Kidney (tissue), 14 donors: ENCODE measurements around the gene ACO2. TPM values are rescaled to one million over a fixed set of nuclear protein-coding genes. Genes with fewer than 3 reads are reported as not detected.
A peak's percentile ranks its signal among the peaks of the same experiment; 100 is the strongest.

Experiments used
- DNase-seq, 5 donors: peaks; one replicate each; pipeline ENCODE4 v3.0.0-alpha.2; 2013 to 2020
- FAIRE-seq: peaks from 2 replicates; lab custom pipeline; 2012; peaks lifted over from hg19 to GRCh38; lab: Jason Lieb, UNC
- H3K27ac ChIP-seq, 2 donors: one replicate each; pipeline ENCODE4 v1.7.0; 2013; ENCODE audit warnings: low read depth in 2 of 2, low read length in 2 of 2, inconsistent platforms in 1 of 2
- H3K27me3 ChIP-seq: one replicate; pipeline ENCODE4 v1.7.1; 2013; ENCODE audit warnings: low read length, inconsistent platforms; ENCODE audit not compliant: control insufficient read depth, insufficient read depth
- H3K36me3 ChIP-seq, 3 donors: one replicate each; pipeline versions ENCODE4 v1.7.0 to v1.7.1; 2013; ENCODE audit warnings: low read length in 3 of 3, control low read depth in 1 of 3, inconsistent platforms in 1 of 3; ENCODE audit not compliant: insufficient read depth in 3 of 3, control insufficient read depth in 2 of 3
- H3K4me1 ChIP-seq, 3 donors: one replicate each; pipeline versions ENCODE4 v1.7.0 to v1.7.1; 2013; ENCODE audit warnings: low read length in 3 of 3, inconsistent platforms in 1 of 3, low read depth in 1 of 3; ENCODE audit not compliant: control insufficient read depth in 2 of 3, insufficient read depth in 2 of 3
- H3K4me3 ChIP-seq, 3 donors: one replicate each; pipeline versions ENCODE4 v1.7.0 to v1.8.1; 2013; ENCODE audit warnings: low read length in 3 of 3, control low read depth in 1 of 3, inconsistent platforms in 1 of 3
- H3K9ac ChIP-seq, 3 donors: one replicate each; pipeline versions ENCODE4 v1.7.0 to v1.7.1; 2013; ENCODE audit warnings: low read length in 3 of 3, control low read depth in 1 of 3, inconsistent platforms in 1 of 3
- H3K9me3 ChIP-seq, 3 donors: one replicate each; pipeline versions ENCODE4 v1.7.0 to v1.7.1; 2013; ENCODE audit warnings: low read length in 3 of 3, control low read depth in 1 of 3, inconsistent platforms in 1 of 3; ENCODE audit not compliant: control insufficient read depth in 2 of 3, insufficient read depth in 1 of 3
- intact Hi-C: fragments of 100-400 bp; cut with DNase I; formaldehyde crosslinking; loops from one replicate; pipeline ENCODE4 v1.11.1; 2022
- polyA plus RNA-seq: library from polyadenylated mRNA; stranded (reverse); fragments of 350-450 nt; fragmentation: Illumina TruSeq; extraction: RNeasy Lipid Tissue Mini Kit (QIAGEN cat#74804); gene quantifications from one replicate; pipeline ENCODE4 v1.2.3, GENCODE V29; 2014; ENCODE audit warnings: low read depth, low replicate concordance; ENCODE audit not compliant: insufficient read depth
- total RNA-seq: library from RNA; stranded (reverse); fragmentation: NEBNext Ultra II Directional; extraction: Animal tissue kit (Norgen Biotek cat#: 25700); gene quantifications from one replicate; pipeline ENCODE4 v1.2.1, GENCODE V29; 2021
- TF ChIP-seq, protein P1 (sequence below): IDR thresholded peaks from 3 replicates; pipeline ENCODE4 v1.5.1; 2012; ENCODE audit warnings: mild to moderate bottlenecking, moderate library complexity, borderline replicate concordance; ENCODE audit not compliant: insufficient read depth; ENCODE audit errors: extremely low read depth
- donor health status: control.
- donor health status: control.
- donor health status: control.
- donor health status: control.
- donor health status: control.
- donor health status: DM: yes; HTN: yes; CAD: no.
- donor health status: Normal renal cell carcinoma (clear cell type).

The ACO2 gene
- total and polyA plus RNA-seq, 2 donors from 2014 or later, result 119 to 262 TPM

- no peak overlapping the region for H3K9ac ChIP-seq
- peaks cover 0 to 1% (median 0%) of the 10 kb centered on the region in 3 donors for H3K36me3 ChIP-seq
- H3K27me3 ChIP-seq, result no peaks in the 10 kb centered on the region
- H3K9me3 ChIP-seq, result no peaks in the 10 kb centered on the region
- TF ChIP-seq, protein P1, sequence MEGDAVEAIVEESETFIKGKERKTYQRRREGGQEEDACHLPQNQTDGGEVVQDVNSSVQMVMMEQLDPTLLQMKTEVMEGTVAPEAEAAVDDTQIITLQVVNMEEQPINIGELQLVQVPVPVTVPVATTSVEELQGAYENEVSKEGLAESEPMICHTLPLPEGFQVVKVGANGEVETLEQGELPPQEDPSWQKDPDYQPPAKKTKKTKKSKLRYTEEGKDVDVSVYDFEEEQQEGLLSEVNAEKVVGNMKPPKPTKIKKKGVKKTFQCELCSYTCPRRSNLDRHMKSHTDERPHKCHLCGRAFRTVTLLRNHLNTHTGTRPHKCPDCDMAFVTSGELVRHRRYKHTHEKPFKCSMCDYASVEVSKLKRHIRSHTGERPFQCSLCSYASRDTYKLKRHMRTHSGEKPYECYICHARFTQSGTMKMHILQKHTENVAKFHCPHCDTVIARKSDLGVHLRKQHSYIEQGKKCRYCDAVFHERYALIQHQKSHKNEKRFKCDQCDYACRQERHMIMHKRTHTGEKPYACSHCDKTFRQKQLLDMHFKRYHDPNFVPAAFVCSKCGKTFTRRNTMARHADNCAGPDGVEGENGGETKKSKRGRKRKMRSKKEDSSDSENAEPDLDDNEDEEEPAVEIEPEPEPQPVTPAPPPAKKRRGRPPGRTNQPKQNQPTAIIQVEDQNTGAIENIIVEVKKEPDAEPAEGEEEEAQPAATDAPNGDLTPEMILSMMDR, result no peak
- intact Hi-C loops, result no loop called here
- FAIRE-seq, result no peak
- DNase-seq, result peak in 1 of 5 donors; percentile 12
- H3K4me3 ChIP-seq, result no peak overlapping the region
- no peak overlapping the region for H3K27ac ChIP-seq
- H3K4me1 ChIP-seq, result peaks cover 0 to 58% (median 45%) of the 10 kb centered on the region in 3 donors
Measured at GRCh38 chr22:41485033-41485432, 16.1 kb downstream of the ACO2 start.

- TF ChIP-seq, protein P1, result no peak
- H3K27me3 ChIP-seq, result no peaks in the 10 kb centered on the region
- peak overlapping the region; percentile 12 to 40 for H3K27ac ChIP-seq
- H3K4me1 ChIP-seq, result peaks cover 0 to 41% (median 28%) of the 10 kb centered on the region in 3 donors
- H3K9ac ChIP-seq, result no peak overlapping the region
- DNase-seq (peak in 1 of 5 donors; percentile 3), FAIRE-seq (no peak)
- no peaks in the 10 kb centered on the region for H3K36me3 ChIP-seq
- H3K9me3 ChIP-seq, result no peaks in the 10 kb centered on the region
- peak overlapping the region in 1 of 3 donors; percentile 1 for H3K4me3 ChIP-seq
- intact Hi-C loops, result no loop called here
Measured at GRCh38 chr22:41487037-41487935, 18.4 kb downstream of the ACO2 start.

GRCh38 chr22:41488076-41488475 is 19.2 kb downstream of the ACO2 start:
- intact Hi-C loops, result no loop called here
- FAIRE-seq (no peak), DNase-seq (peak in 1 of 5 donors; percentile 40)
- H3K36me3 ChIP-seq, result no peaks in the 10 kb centered on the region
- peak overlapping the region in 1 of 3 donors; percentile 1 for H3K4me3 ChIP-seq
- H3K27me3 ChIP-seq, result no peaks in the 10 kb centered on the region
- H3K27ac ChIP-seq, result peak overlapping the region in 1 of 2 donors; percentile 28
- H3K9me3 ChIP-seq, result no peaks in the 10 kb centered on the region
- no peak overlapping the region for H3K9ac ChIP-seq
- H3K4me1 ChIP-seq, result peaks cover 0 to 38% (median 23%) of the 10 kb centered on the region in 3 donors
- TF ChIP-seq, protein P1, result no peak
